ENCODE measurements around the gene RAD18. TPM values are rescaled to one million over a fixed set of nuclear protein-coding genes. Genes with fewer than 3 reads are reported as not detected.

RAD18 gene
- total RNA-seq, 4 donors from 2014 or later = 3.5 to 11.7 (median 10.7) TPM

- H3K27ac ChIP-seq = no peak overlapping the region
- TF ChIP-seq EP300 (IDR thresholded peaks at IDR 0.05) (no peak), POLR2A (IDR thresholded peaks at IDR 0.05) (no peak), CTCF (IDR thresholded peaks at IDR 0.05) (no peak)
- H3K36me3 ChIP-seq = peaks cover 0 to 46% (median 0%) of the 10 kb centered on the region in 3 donors
- no peak overlapping the region for H3K4me3 ChIP-seq
- no peak for DNase-seq (ENCODE audit: low spot score in 2 of 2)
- no peaks in the 10 kb centered on the region for H3K27me3 ChIP-seq
- 63 to 65% methylated on average over 2 of the region's 2 CpGs for WGBS, 2 donors
- H3K9me3 ChIP-seq = no peaks in the 10 kb centered on the region
- H3K4me1 ChIP-seq = no peaks in the 10 kb centered on the region
Observed at GRCh38 chr3:9007928-9008327, 44.7 kb upstream of the RAD18 start.

GRCh38 chr3:9007213-9007612 lies 43.9 kb upstream of the RAD18 start:
- H3K9me3 ChIP-seq = no peaks in the 10 kb centered on the region
- 87 to 88% methylated on average over 2 of the region's 2 CpGs for WGBS, 2 donors
- no peak overlapping the region for H3K4me3 ChIP-seq
- TF ChIP-seq CTCF (IDR thresholded peaks at IDR 0.05) (no peak), EP300 (IDR thresholded peaks at IDR 0.05) (no peak), POLR2A (IDR thresholded peaks at IDR 0.05) (no peak)
- H3K4me1 ChIP-seq = no peaks in the 10 kb centered on the region
- no peak overlapping the region for H3K27ac ChIP-seq
- H3K27me3 ChIP-seq = no peaks in the 10 kb centered on the region
- peaks cover 0 to 40% (median 0%) of the 10 kb centered on the region in 3 donors for H3K36me3 ChIP-seq
- DNase-seq (ENCODE audit: low spot score in 2 of 2) = no peak

GRCh38 chr3:9000041-9000440 lies 36.8 kb upstream of the RAD18 start:
- TF ChIP-seq CTCF (IDR thresholded peaks at IDR 0.05) (no peak), POLR2A (IDR thresholded peaks at IDR 0.05) (no peak), EP300 (IDR thresholded peaks at IDR 0.05) (no peak)

GRCh38 chr3:8997151-8997550 lies 33.9 kb upstream of the RAD18 start:
- DNase-seq (ENCODE audit: low spot score in 2 of 2) = no peak
- H3K27me3 ChIP-seq = no peaks in the 10 kb centered on the region
- peaks cover 0 to 18% (median 0%) of the 10 kb centered on the region in 3 donors for H3K36me3 ChIP-seq
- peaks cover 0 to 12% (median 2%) of the 10 kb centered on the region in 4 donors for H3K4me1 ChIP-seq
- 65 to 66% methylated on average over 3 of the region's 3 CpGs for WGBS, 2 donors
- H3K27ac ChIP-seq = peak overlapping the region in 1 of 4 donors; percentile 22
- H3K4me3 ChIP-seq = no peak overlapping the region
- TF ChIP-seq POLR2A (IDR thresholded peaks at IDR 0.05) = no peak
- no peak for TF ChIP-seq EP300 (IDR thresholded peaks at IDR 0.05)
- no peak for TF ChIP-seq CTCF (IDR thresholded peaks at IDR 0.05)
- no peaks in the 10 kb centered on the region for H3K9me3 ChIP-seq

More at GRCh38 chr3:9000041-9000440, 36.8 kb upstream of the RAD18 start:
- no peak for DNase-seq (ENCODE audit: low spot score in 2 of 2)
- H3K27ac ChIP-seq = no peak overlapping the region
- H3K27me3 ChIP-seq = no peaks in the 10 kb centered on the region
- H3K9me3 ChIP-seq = no peaks in the 10 kb centered on the region
- H3K4me1 ChIP-seq = peaks cover 0 to 12% (median 2%) of the 10 kb centered on the region in 4 donors
- H3K4me3 ChIP-seq = no peak overlapping the region
- H3K36me3 ChIP-seq = no peaks in the 10 kb centered on the region

GRCh38 chr3:8996681-8997121 lies 33.4 kb upstream of the RAD18 start:
- peak; percentile 41 to 60 for DNase-seq (ENCODE audit: low spot score in 2 of 2)
- H3K4me1 ChIP-seq = peaks cover 0 to 12% (median 2%) of the 10 kb centered on the region in 4 donors
- peaks cover 0 to 18% (median 0%) of the 10 kb centered on the region in 3 donors for H3K36me3 ChIP-seq
- TF ChIP-seq CTCF (IDR thresholded peaks at IDR 0.05) (peak in 4 of 5 experiments; percentile 8 to 51 (median 24)), EP300 (IDR thresholded peaks at IDR 0.05) (peak in 1 of 2 donors; percentile 28), POLR2A (IDR thresholded peaks at IDR 0.05) (no peak)
- H3K4me3 ChIP-seq = no peak overlapping the region
- no peaks in the 10 kb centered on the region for H3K9me3 ChIP-seq
- 24 to 30% methylated on average over 12 of the region's 12 CpGs for WGBS, 2 donors
- H3K27me3 ChIP-seq = no peaks in the 10 kb centered on the region
- peak overlapping the region in 1 of 4 donors; percentile 38 for H3K27ac ChIP-seq
